Gastrocnemius medialis (tissue), 4 donors: Measurements from ENCODE around the gene IGFBP4. TPM values are rescaled to one million over a fixed set of nuclear protein-coding genes. Genes with fewer than 3 reads are reported as not detected.

ENCODE experiments used
- ATAC-seq, 2 donors: fragments of 150-250 bp; one replicate each; pipeline ENCODE4 v1.9.1; 2016
- DNase-seq, 2 donors: peaks; one replicate each; pipeline ENCODE4 v3.0.0-alpha.2; 2019
- H3K27ac ChIP-seq, 4 donors: fragments of 200-600 bp; sonication (generic); 1 replicate in 1 of 4; 2 replicates in 3 of 4; pipeline ENCODE4 v1.5.1; 2016 to 2018; ENCODE audit warnings: mild to moderate bottlenecking in 2 of 4, moderate library complexity in 1 of 4
- H3K27me3 ChIP-seq, 3 donors: fragments of 200-600 bp; sonication (generic) in 2 of 3; 1 replicate in 1 of 3; 2 replicates in 2 of 3; pipeline versions ENCODE4 v1.5.1 to v1.6.0; 2016 to 2019; ENCODE audit warnings: mild to moderate bottlenecking in 1 of 3, moderate library complexity in 1 of 3
- H3K36me3 ChIP-seq, 2 donors: fragments of 200-600 bp; sonication (generic) in 1 of 2; one replicate each; pipeline ENCODE4 v1.5.1; 2017 to 2018
- H3K4me1 ChIP-seq, 2 donors: fragments of 200-600 bp; sonication (generic) in 1 of 2; one replicate each; pipeline ENCODE4 v1.5.1; 2016 to 2017; ENCODE audit warnings: mild to moderate bottlenecking in 2 of 2
- H3K4me3 ChIP-seq, 4 donors: fragments of 200-600 bp; sonication (generic) in 3 of 4; 1 replicate in 1 of 4; 2 replicates in 3 of 4; pipeline ENCODE4 v1.5.1; 2016 to 2019; ENCODE audit warnings: mild to moderate bottlenecking in 2 of 4
- H3K9me3 ChIP-seq, 3 donors: fragments of 200-600 bp; sonication (generic) in 2 of 3; 1 replicate in 1 of 3; 2 replicates in 2 of 3; pipeline ENCODE4 v1.5.1; 2016 to 2019
- CTCF ChIP-seq, 5 experiments: fragments of 450-650 bp in 3 of 5; fragments of 200-600 bp in 2 of 5; sonication (generic) in 2 of 5; IDR thresholded peaks in 4 of 5; conservative IDR thresholded peaks in 1 of 5; 1 replicate in 4 of 5; 2 replicates in 1 of 5; pipeline ENCODE4 v1.5.1; 2016 to 2019; ENCODE audit warnings: antibody characterized with exemption in 5 of 5, mild to moderate bottlenecking in 3 of 5, moderate library complexity in 3 of 5
- POLR2A ChIP-seq, 2 donors: fragments of 450-650 bp; IDR thresholded peaks; one replicate each; pipeline ENCODE4 v1.6.1; 2017; ENCODE audit warnings: antibody characterized with exemption in 2 of 2, mild to moderate bottlenecking in 2 of 2, moderate library complexity in 2 of 2
- in situ Hi-C, 4 donors: fragments of 200-750 bp; cut with MboI; loops; one replicate each; pipeline versions ENCODE4 v1.15.0 to v1.8.0; 2017; ENCODE audit warnings: low sequenced_read_pairs in 4 of 4
- intact Hi-C: fragments of 100-400 bp; cut with DNase I; formaldehyde crosslinking; loops from one replicate; pipeline ENCODE4 v1.15.1; 2023; ENCODE audit warnings: low total_unique reads
- total RNA-seq, 4 donors: library from RNA; depleted of rRNA; stranded (reverse); fragments of >200 nt; gene quantifications; one replicate each; pipeline versions ENCODE4 v1.1.0 to v1.2.3, GENCODE V29; 2016

IGFBP4 gene
- total RNA-seq, 4 donors from 2014 or later, result 14.5 to 56.8 (median 36.5) TPM

- ATAC-seq (no peak), DNase-seq (no peak)
- intact Hi-C loops (no loop called here), in situ Hi-C loops (no loop called here)
- Histone ChIP-seq H3K27ac (no peak overlapping the region), H3K4me1 (peaks cover 0 to 10% of the 10 kb centered on the region in 2 donors), H3K4me3 (no peak overlapping the region), H3K9me3 (no peaks in the 10 kb centered on the region), H3K27me3 (no peaks in the 10 kb centered on the region), H3K36me3 (no peaks in the 10 kb centered on the region)
- TF ChIP-seq CTCF (IDR thresholded peaks at IDR 0.05 in 4 of 5, conservative IDR thresholded peaks at IDR 0.05 in 1 of 5), result no peak
- TF ChIP-seq POLR2A (IDR thresholded peaks at IDR 0.05), result no peak
Measured at GRCh38 chr17:40464392-40464855, 21.2 kb downstream of the IGFBP4 start.

- H3K4me3 ChIP-seq, result no peak overlapping the region
- intact Hi-C loops (no loop called here), in situ Hi-C loops (no loop called here)
- ATAC-seq (no peak), DNase-seq (no peak)
- H3K4me1 ChIP-seq, result peaks cover 0 to 10% of the 10 kb centered on the region in 2 donors
- H3K27ac ChIP-seq, result no peak overlapping the region
- no peak for TF ChIP-seq CTCF (IDR thresholded peaks at IDR 0.05 in 4 of 5, conservative IDR thresholded peaks at IDR 0.05 in 1 of 5)
- TF ChIP-seq POLR2A (IDR thresholded peaks at IDR 0.05), result no peak
- H3K36me3 ChIP-seq, result no peaks in the 10 kb centered on the region
- H3K9me3 ChIP-seq, result no peaks in the 10 kb centered on the region
- H3K27me3 ChIP-seq, result no peaks in the 10 kb centered on the region
Measured at GRCh38 chr17:40466298-40466971, 23.2 kb downstream of the IGFBP4 start.

- no peak for ATAC-seq
- no peaks in the 10 kb centered on the region for H3K9me3 ChIP-seq
- intact Hi-C loops (no loop called here), in situ Hi-C loops (no loop called here)
- no peak overlapping the region for H3K27ac ChIP-seq
- no peak for DNase-seq
- H3K36me3 ChIP-seq, result no peaks in the 10 kb centered on the region
- H3K4me3 ChIP-seq, result no peak overlapping the region
- no peaks in the 10 kb centered on the region for H3K27me3 ChIP-seq
- TF ChIP-seq POLR2A (IDR thresholded peaks at IDR 0.05) (no peak), CTCF (IDR thresholded peaks at IDR 0.05 in 4 of 5, conservative IDR thresholded peaks at IDR 0.05 in 1 of 5) (no peak)
- peaks cover 0 to 5% of the 10 kb centered on the region in 2 donors for H3K4me1 ChIP-seq
Measured at GRCh38 chr17:40467281-40467867, 24.1 kb downstream of the IGFBP4 start.

DNA sequence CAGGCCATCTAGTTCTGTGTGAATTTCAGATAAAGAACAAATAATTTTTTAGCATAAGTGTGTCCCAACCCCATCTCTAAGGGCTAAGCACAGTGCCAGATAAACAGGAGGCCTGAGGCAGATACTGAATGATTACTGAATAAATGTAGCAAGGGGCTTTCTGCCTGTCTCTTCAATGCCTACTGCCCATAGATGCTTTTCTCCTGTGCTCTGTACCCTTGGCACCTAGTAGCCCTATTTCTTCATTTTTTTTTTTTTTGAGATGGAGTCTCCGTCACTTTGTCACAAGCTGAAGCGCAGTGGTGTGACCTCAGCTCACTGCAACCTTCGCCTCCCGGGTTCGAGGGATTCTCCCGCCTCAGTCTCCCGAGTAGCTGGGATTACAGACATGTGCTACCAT lies 25.3 kb downstream of the IGFBP4 start:
- Histone ChIP-seq H3K4me1 (no peaks in the 10 kb centered on the region), H3K36me3 (no peaks in the 10 kb centered on the region), H3K4me3 (no peak overlapping the region), H3K27ac (no peak overlapping the region), H3K9me3 (no peaks in the 10 kb centered on the region), H3K27me3 (no peaks in the 10 kb centered on the region)
- no peak for ATAC-seq
- no peak for TF ChIP-seq POLR2A (IDR thresholded peaks at IDR 0.05)
- TF ChIP-seq CTCF (IDR thresholded peaks at IDR 0.05 in 4 of 5, conservative IDR thresholded peaks at IDR 0.05 in 1 of 5), result no peak
- intact Hi-C loops, result no loop called here
- DNase-seq, result no peak
- in situ Hi-C loops, result no loop called here
